GM19351 (cell line): Measurements from ENCODE around the gene SH3TC1.

Source experiments
- ATAC-seq: cut with Tn5 transposase; IDR thresholded peaks from one replicate; pipeline ENCODE4 v1.9.1; 2021; ENCODE audit warnings: mild to moderate bottlenecking, moderate library complexity; ENCODE audit not compliant: unreplicated experiment

SH3TC1 gene

DNA sequence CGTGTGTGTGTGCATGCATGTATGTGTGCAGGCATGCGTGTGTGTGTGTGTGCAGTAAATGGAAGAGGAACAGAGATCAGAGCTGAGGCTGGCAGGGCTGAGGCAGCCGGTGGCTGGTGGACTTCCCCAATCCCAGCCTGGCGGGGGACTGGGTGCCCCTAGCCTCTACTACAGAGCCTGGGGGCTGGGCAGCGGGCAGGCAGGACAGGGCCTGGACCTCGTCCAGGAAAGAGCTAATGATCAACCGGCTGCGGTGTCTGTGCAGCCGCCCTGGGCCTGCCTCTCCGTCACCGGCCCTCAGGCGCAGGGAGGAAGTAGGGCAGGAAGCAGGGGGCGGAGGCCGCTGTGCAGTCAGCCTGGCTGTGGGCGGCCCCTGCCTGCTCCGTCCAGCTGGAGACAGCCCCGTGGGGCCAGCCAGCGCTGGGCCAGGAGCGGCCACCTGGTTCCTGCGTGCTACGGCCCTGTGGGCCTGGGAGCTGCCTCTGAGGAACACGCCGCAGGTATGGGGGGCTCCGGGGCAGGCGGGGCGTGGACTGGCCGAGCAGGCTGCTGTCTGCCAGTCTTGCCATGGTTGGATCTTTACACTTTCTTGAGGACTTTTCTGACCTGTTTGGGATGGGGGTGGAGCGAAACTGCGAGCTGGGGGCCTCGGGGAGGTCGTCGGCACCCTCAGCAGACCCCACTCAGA, at the start of gene SH3TC1:
SH3TC1 (plus strand) TSS at position 385 of the 688 bp plus-strand sequence. CDS start 5,905 bp downstream, outside the sequence.
- peak; percentile 78 for ATAC-seq

DNA sequence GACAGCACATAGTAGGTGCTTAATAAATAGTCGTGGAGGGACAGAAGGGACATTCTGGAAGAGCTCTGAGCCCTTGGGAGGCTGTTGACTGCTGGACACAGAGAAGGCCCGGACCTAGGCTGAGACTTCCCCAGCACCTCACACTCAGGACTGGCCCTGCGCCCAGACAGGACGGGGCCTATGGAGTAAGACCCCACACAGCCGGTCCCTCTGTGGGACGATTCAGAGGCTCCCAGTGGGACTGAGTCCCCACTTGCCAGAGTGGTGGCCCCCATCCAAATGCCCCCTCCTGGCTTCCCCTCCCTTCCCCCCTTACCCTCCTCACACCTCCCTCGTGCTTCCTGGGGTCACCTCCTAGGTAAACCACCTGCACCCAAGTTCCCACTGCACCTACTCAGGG, 49.4 kb upstream of the SH3TC1 start:
- ATAC-seq: no peak

DNA sequence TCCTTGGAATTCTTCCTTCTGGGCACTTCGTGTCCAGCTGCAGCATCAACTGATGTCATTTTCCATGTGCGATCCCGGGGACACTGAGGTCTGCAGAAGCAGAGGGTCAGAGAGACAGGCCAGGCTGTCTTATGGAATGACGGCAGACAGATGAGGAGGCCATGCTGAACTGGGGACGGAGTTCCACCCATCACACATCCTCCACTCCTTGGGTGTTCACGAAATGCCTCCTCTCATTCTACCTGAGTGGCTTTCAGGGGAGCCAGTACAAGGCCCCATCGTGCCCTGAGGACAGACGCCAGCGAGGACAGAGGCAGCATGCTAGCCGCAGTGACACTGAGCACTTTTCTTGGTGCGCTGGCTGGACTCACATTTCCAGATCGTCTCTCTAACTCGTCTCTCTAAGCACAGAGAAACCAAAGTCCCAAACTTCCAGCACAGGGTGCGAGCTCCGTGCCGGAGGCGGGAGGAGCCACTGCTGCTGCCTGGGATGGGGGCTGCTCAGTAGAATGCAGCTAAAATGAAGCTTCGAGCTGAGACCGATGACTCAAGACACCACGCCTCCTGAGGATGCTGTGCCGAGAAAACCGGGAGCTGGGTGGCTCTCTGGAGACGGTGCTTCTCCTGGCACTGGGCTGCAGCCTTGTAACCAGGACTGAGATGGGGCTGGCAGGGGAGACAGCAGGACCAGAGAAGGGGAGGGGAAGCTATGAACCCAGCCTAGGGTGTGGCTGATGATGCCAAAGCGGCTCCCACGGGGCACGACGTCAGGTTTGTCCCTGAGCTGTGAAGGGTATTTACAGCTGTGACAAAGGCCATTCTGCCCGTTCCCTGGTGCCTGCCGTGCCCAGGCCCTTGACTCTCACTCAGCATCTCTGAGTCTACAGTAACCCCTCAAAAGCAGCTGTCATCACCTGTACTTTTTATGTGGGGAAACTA, 48.7 kb upstream of the SH3TC1 start:
- ATAC-seq: no peak

DNA sequence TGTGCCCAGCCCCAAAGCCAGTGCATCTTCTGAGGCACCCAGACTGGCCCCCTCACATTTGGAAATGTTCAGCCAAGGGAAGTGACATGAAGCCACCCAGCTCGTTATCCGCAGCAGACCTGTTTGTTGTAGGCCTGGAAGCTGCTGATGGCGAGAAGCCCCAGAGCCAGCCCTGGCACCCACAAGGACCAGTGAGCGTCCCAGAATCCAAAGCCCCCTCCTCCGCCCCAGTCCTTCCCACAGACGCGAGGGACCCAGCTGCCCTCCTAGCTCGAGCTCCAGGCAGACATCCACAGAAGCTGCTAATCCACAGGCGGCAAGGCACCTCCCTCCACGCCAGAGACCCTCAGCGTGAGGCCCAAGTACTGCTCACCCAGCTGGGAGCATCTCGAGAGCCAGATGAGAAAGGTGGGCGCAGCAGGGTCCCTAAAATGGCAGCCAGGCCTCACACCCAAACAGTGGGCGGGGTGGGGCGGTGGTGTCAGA, 47.9 kb upstream of the SH3TC1 start:
- ATAC-seq: no peak

DNA sequence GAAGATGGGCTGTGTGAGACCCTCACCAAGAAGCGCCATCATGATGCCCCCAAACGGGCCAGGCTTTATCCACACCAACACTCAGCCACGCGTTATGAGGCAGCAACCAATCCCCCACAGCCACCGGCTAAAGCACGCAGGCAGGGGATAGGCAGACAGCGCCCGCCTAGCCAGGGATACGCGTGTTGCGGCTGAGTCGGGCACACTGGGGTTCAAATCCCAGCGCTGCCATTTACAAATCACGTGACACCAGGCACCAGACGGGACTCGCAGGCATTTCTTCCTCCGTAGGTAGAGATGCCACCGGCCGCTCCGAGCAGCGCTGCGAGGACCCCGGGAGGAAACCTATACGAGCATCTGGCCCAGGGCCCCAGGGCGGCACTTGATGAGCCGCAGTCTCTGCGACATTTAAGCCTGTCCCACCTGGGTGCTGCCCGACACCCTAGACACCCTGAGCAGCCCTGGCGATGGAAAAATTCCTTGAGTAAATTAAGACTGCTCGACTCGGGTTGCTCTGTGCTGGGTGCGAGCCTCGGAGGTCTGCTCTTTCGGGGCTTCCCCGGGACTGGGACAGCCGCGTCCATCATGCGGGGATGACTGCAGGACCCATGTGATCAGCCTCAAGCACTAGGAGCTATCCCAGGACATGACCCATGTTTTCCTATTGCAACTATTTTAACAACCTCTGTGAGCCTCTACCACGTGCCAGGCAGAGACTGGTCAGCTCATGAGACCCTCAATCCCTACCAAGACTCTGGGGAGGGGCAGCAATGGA, 46.8 kb upstream of the SH3TC1 start:
- ATAC-seq: no peak

DNA sequence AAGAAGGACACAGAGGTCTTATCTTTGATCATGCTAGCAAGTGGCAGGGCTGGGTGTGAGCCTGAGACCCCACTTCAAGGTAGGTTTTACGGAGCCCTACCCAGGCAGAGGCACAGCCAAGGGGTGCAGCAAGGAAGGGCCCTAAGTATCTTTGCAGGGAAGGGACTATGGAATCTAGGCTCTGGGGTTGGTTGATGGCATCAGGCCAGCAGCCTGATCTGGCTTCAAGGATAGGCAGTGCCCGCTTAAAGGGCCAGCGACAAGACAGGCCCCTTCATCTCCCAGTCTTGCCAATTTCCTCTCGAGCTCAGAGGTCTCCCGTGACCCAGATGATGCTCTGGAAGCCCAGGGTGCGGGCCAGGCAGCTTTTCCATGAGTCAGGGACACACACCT, 46.2 kb upstream of the SH3TC1 start:
- ATAC-seq: no peak

DNA sequence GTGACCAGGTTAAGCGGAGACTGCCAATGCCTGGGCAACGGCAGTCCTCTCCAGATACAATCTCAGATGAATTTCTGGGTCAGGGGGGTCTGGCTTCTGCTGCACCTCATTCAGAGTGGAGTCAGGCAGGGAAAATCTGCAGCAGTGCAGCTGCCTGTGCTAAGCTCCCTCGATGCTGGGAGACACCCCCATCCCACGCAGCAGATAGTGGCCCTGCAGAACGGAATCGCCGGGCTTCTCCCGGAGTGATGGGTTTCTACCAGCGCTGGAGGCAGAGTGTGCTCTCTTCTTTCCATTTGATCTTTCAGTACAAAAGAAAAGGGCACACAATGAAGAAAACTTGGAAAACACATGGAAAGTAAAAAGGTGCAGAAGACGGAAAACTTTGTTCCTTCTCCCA, 45.6 kb upstream of the SH3TC1 start:
- no peak for ATAC-seq

DNA sequence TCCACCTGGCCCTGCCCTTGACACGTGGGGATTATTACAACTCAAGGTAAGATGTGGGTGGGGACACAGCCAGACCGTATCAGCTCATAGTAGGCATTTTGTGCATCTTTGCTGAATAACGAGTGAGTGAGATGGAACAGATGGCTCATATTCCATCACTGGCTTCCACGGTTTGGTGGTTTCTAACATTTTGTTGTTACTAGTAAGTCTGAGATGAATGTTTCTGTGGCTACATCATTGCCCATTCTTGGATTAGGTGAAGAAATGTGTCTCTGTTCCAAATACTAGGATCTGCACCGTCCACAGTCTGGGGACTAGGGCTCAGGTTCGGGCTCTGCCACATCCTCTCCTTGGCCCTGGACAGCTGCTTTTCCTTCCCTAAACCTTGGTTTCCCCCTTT, 44.0 kb upstream of the SH3TC1 start:
- no peak for ATAC-seq

DNA sequence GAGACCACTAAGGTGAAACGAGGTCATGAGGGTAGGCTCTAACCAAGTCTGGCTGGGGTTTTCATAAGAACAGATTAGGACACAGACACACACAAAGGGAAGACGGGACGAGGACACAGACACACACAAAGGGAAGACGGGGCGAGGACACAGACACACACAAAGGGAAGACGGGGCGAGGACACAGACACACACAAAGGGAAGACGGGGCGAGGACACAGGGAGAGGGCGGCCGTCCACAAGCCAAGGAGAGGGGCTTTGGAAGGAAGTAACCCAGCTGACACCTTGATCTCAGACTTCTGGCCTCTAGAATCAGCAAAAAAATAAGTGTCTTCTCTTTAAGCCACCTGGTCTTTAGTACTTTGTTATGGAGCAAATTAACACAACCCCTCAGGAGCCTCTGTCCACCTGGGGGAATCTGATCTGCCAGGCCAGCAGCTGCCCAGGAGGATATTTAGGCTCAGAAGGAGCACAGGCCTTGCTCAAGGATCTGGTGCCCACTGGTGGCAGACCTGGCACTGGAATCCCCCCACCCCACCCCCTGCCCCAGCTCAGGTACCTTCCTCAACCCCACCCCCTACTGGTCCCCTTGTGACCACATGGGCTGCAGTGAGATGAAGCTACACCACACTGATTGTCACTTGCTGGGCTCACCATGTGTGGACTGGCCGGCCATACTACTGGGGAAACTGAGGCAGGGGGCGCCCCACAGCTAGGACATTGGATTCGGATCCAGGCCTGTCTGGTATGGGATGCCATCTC, 43.2 kb upstream of the SH3TC1 start:
- ATAC-seq: no peak

DNA sequence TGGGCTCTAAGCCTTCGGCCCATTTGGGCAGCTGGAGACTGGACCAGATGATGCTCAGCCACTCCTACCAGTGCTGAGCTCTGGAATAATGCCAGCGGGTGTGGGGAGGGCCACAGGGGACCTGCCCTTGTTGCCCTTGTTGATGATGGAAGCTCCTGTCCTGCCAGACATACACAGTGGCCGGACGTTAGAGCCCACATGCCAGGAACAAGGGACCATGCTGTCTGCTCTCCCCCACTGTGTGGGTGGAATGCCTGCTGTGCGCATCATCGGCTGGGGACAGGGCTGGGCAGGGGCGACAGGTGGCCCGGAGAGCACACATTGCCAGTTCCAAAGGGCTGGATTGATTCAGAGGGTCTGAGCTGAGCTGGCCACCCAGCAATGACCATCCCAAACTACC, 42.5 kb upstream of the SH3TC1 start:
- ATAC-seq: no peak

DNA sequence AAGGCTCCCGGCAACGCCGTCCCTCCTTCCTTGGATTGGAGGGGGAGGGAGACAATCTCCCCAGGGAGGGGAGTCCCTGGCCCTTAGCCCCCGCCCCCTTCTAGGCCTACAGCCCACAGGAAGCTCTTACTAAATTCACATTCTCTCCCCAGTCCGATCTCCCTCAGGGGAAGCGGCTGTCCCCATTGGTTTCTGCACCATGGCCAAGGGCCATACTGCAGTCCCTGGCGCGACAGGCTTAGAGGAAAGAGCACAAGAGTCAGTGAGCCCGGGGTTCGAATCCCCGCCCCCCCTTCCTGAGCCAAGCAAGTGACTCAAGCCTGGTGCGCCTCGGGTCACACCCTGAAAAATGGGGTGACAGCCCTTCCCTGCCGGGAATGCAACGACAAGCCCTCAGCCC, 41.6 kb upstream of the SH3TC1 start:
- ATAC-seq: no peak

DNA sequence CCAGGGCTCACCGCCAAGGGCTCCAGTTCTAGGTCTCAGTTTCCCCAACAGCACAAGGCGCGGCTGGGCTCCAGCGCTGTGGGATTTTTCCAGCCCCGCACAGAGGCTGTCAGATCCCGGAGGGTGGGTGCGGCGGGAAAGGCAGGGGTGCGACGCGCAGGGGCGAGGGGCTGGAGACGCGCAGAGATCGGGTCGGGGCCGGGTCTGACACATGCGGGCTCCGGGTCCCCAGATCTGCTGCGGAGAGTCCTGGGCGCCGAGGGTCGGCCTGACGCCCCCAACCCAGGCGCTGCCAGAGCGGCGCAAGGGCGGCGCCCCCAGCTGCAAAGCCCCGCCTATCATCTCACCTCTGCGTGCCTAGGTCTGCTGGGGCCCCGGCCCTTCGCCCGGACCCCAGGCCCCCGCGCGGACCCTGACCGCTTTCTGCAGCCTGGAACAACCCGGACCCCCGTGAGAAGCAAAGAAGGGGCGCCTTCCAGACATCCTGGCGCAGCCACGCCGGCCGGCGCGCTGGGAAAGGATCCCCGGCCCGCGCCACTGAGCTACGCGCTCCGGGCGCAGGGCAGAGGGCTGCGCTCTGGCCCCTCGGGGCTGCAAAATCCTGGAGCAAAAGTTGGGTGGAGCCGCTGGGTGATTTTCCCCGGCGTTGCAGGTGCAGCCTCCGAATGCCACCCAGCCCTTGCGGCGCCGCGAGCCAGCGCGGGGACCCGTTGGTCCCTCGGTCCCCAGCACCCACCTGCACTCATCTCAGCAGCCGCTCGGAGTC, 41.0 kb upstream of the SH3TC1 start:
- no peak for ATAC-seq

DNA sequence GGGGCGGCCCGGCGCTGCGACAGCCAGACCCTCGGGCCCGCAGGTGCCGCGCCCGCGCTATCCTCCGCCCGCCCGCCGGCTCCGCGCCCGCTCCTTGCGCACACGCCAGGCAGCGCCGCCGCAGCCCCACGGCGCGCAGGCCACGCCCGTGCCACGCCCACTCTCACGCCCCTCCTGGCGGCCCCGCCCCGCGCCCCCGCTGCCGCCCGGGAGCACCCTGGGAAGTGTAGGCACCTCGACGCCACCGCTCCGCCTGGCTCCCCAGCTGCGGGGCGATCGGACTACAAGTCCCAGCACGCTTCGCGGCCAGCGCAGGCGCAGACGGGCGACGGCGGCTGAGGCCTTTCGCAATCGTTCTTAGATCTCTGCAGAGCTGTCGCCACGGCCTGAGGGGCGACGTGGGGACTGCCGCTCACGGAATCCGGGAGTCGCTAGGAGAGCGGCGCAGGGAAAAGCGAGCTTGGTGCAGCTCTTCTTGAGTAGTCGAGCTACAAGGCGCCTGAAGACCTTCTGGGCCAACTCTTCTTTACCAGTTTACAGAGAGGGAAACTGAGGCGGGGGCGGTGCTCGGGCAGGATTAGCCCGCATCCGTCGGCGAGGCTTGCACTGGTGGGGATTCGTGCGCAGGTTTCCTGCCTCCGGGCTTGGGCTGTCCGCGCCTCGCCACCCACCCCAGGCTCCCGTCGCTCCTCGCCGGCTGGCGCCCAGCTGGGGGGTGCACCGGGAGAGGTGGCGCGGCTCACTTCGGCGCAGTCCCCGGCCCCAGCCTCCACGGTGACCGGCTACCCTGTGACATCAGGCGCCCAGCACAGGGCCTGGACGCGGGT, 40.2 kb upstream of the SH3TC1 start, which contains the start of gene ABLIM2:
ABLIM2 (minus strand) TSS at position 104 of the 827 bp plus-strand sequence. CDS start 124 bp downstream, outside the sequence.
- ATAC-seq: peak; percentile 96

DNA sequence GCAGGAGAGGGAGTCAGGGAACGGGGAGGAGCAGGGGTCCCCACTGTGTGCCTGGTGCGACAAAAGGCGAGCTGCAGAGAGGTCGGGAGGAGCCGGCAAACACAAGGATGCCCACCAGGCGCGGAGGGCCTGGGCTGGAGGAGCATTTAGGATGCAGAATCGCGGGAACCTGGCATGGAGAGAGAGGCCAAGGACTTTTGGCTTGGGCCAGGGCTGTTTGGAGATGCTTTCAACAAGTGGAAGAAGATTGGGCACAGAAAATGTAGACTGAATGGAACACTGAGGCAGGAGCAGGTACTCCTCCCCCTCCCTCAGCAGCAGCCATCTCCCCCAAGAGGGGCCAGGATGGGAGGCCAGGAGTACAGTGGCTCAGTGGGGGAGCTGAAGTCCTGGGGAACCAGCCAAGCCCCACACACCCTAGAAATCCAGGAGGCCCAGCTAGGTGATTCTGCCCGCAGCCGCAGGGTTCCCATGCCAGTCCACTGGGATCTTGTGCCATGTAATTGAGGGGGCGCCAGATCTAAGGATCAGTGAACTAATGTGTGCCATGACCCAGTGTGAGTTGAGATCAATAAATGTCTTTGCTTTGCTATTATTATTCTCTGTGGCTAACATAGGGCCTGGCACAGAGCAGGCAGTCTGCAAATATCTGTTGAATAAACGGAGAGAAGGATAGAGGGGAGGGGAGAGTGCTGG, 39.4 kb upstream of the SH3TC1 start:
- no peak for ATAC-seq

DNA sequence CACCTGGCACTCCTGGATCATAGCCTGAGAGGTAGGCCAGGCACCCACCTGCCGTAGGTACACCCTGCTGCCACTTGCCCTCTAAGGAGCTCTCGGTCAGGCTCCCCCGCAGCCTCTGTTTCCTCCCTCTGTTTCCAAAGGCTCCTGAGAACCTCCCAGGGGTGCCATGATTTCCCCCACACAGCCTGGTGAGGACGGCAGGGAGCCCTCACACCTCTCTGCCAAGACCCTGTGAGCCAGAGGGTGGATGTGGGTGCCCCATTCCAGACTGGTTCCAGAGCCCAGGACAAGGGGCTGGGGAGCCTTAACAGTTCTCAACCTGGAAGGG, 38.9 kb upstream of the SH3TC1 start:
- ATAC-seq: no peak

DNA sequence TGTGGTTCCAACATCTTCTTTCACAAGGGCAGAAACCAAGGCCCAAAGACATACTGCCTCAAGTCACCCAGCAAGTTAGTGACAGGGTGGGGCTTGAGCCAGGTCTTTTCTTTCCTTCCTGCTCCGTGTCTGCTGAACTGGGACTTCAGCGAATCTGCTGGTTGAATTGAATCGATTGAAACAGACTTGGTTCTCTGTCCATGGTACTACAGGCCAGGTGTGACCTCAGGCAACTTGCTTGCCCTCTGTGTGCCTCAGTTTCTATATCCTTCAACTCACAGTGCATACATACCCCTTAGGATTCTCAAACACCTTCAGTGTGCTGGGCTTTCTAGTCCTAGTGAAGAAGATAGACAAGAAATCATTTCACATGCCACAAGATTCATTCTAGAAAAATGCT, 38.5 kb upstream of the SH3TC1 start:
- no peak for ATAC-seq

DNA sequence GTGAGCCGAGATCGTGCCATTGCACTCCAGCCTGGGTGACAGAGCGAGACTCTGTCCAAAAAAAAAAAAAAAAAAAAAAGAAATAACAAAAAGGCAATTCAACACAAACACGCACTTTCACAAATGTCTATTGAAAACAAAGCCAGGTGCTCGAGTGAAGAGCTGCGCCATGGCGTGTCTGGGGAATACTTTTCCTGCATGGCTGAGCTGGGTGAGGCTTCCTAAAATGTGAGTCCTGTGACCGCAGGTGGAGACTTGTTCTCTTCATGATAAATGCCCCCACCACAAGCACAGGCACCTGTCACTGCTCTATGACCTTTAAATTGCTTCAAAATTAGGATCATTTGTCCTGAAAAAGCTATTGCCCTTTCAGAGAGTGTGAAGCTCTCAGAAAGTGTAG, 36.5 kb upstream of the SH3TC1 start:
- ATAC-seq: no peak

DNA sequence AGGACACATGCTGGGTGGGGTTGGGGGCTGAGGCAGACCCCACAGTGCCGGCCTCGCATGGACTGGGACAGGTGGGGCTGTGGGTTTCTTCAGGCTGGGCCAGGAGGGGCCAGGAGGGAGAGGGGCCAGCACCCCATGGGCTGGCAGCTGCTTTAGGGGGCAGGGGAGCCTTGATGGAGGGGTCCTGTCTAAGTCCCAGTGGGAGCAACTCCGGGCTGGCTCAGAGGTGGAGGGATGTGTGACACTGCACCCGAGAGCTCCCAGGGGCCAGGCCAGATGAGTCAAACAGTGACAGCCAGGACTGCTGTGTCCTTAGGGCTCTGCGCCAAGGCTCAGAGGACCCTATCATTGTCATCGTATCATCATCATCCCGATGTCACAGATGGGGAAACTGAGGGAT, 36.1 kb upstream of the SH3TC1 start:
- ATAC-seq: no peak
